Erythroblast (primary cell): ENCODE data around the gene SHISA6.

Experiments used
- DNase-seq, 2 experiments: peaks; one replicate each; lab custom pipeline; 2025; lab: John Stamatoyannopoulos, UW
- GATA1 ChIP-seq: IDR thresholded peaks from 2 replicates; pipeline ENCODE4 v1.6.1; 2011; ENCODE audit warnings: low read depth, mild to moderate bottlenecking, control low read depth, low read length, moderate library complexity
- POLR2A ChIP-seq: IDR thresholded peaks from 2 replicates; pipeline ENCODE4 v1.6.1; 2011; ENCODE audit warnings: mild to moderate bottlenecking, low read length

Gene SHISA6

GRCh38 chr17:11412654-11413053, 171.6 kb downstream of the SHISA6 start:
- TF ChIP-seq GATA1 (no peak), POLR2A (no peak)
- DNase-seq, result no peak

DNA sequence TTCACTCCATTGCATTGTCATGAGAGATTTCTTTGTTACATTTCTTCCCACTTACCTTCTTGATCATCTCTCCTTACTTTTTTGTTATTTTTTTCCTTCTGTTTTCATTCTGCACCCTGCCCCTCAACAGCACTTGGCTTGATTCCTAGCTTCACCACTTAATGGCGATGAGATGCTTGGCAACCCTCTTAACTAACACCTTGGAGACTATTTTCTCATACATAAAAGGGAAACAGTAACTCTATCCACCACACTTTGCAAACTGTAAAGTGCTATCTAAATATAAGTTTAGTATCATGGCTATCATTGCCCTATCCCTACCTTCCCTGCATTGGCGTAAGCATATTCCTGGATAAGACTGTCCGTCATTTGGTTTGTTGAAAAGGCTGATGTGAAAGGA, 177.3 kb downstream of the SHISA6 start:
- no peak for TF ChIP-seq GATA1
- TF ChIP-seq POLR2A, result no peak
- DNase-seq, result no peak

- no peak for DNase-seq
These were observed 189.7 kb downstream of the SHISA6 start for GRCh38 chr17:11430751-11431150.

GRCh38 chr17:11438673-11439072, 197.7 kb downstream of the SHISA6 start:
- no peak for TF ChIP-seq POLR2A
- no peak for TF ChIP-seq GATA1

More at GRCh38 chr17:11430751-11431150, 189.7 kb downstream of the SHISA6 start:
- no peak for TF ChIP-seq POLR2A
- no peak for TF ChIP-seq GATA1

GRCh38 chr17:11441004-11441403, 200.0 kb downstream of the SHISA6 start:
- TF ChIP-seq POLR2A (no peak), GATA1 (no peak)
- DNase-seq, result no peak

More at GRCh38 chr17:11438673-11439072, 197.7 kb downstream of the SHISA6 start:
- no peak for DNase-seq

DNA sequence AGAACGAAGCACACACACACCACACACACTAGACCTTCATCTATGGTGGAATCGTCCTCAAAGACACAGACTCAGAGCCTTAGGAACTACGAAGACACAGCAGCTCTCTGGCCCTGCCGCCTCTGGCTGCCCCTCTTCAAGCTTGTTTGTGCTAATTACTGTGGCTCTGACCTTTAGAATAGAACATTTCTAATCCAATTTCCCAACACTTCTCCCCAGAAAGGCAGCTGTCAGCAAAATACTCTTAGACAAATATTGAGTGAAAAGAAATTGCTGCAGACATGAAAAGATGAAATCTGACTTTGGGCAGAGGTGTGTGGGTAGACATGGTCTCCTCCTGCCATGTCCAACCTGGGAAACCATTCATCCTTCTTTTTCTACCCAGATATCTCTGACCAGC, 205.3 kb downstream of the SHISA6 start:
- TF ChIP-seq GATA1 (no peak), POLR2A (no peak)

DNA sequence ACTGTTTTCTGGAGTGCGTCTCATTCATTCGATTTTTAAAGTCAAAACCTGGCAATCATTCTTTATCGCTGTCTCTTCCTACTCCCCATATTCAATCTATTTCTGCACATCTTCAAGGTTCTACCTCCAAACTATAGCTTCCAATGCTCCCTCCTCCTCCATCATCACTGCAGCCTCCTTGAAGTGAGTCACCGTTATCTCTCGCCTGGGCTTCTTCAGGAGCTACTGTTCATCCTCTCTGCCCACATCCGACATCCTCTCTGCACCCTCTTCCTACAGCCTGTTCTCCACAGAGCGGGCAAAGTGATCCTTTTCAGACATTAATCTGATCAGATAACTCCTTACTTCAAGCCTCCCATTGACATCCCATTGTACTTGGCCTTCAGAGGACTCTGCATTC, 213.1 kb downstream of the SHISA6 start:
- DNase-seq, result no peak

More for the DNA sequence above, 205.3 kb downstream of the SHISA6 start:
- DNase-seq, result no peak

DNA sequence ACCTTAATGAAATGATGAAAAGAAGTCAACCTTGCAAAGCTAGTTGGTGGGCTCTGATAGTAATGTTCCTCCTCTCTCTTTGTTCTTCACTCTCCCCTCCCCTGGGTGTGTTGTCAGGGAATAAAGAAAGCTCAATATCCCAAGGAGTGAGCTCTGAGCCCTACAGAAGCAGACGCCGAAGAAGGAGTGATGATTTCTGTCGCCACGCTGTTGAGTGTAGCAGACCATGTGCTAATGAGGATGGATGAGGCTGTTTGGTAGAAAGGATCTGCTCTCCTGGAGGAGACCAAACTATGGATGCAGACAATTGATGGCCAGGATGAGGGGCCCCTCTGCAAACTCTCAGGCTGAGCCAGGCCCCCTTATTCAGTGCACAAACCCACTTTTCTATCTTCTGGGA, 217.3 kb downstream of the SHISA6 start:
- TF ChIP-seq POLR2A, result no peak
- no peak for TF ChIP-seq GATA1
- DNase-seq, result no peak

More for the DNA sequence above, 213.1 kb downstream of the SHISA6 start:
- TF ChIP-seq POLR2A (no peak), GATA1 (no peak)

- no peak for DNase-seq
- TF ChIP-seq GATA1 (no peak), POLR2A (no peak)
These were observed 218.9 kb downstream of the SHISA6 start for GRCh38 chr17:11459861-11460331.

DNA sequence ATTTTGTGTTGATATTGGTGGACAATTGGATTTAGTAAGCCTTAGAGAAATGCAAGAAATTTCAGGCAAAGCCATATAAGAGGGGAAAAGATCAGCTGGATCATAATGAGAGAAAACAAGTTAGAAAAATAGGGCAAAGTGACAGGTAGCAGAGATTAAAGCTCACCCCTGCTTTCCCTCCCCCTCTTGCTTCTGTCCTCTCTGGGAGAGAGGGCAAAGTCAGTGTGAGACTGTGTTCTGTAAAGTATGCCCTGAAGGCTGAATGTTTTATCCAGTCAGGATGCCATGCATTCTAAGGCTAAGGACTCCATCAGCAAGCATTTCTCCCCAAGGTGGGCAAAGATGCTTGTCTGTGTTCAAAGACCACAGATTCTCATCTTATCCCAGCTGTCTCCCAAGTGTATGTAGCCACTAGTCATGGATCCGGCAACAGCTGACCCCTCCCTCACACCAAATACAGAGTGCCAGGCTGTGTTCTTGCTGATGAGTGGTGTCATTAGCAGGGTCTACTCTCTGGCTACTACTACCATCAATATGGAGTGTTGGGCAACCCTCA, 221.1 kb downstream of the SHISA6 start:
- no peak for DNase-seq
- TF ChIP-seq GATA1, result no peak
- TF ChIP-seq POLR2A, result no peak

- DNase-seq, result no peak
- TF ChIP-seq GATA1, result no peak
These were observed 226.6 kb downstream of the SHISA6 start for GRCh38 chr17:11467639-11468038.

GRCh38 chr17:11485336-11486100, 244.5 kb downstream of the SHISA6 start:
- DNase-seq, result no peak
- TF ChIP-seq GATA1, result no peak
- no peak for TF ChIP-seq POLR2A

GRCh38 chr17:11486101-11486867, 245.3 kb downstream of the SHISA6 start:
- TF ChIP-seq POLR2A, result no peak
- no peak for TF ChIP-seq GATA1
- DNase-seq, result no peak

- TF ChIP-seq POLR2A (no peak), GATA1 (no peak)
These were observed 245.9 kb downstream of the SHISA6 start for GRCh38 chr17:11486868-11487310.

More at GRCh38 chr17:11486868-11487310, 245.9 kb downstream of the SHISA6 start:
- DNase-seq, result no peak
